Nephron progenitor cell (in vitro differentiated cells): Measurements from ENCODE around the gene ALDH1L1.

ENCODE experiments used
- DNase-seq: peaks from one replicate; pipeline ENCODE4 v3.0.0; 2021
- H3K27ac Mint-ChIP-seq: 2 replicates; pipeline ENCODE4 v1.8.0; 2021; ENCODE audit warnings: mild to moderate bottlenecking, moderate library complexity, mixed read lengths
- H3K27me3 Mint-ChIP-seq: 2 replicates; pipeline ENCODE4 v1.8.0; 2021; ENCODE audit warnings: mild to moderate bottlenecking, low read depth, mixed read lengths; ENCODE audit not compliant: poor library complexity
- H3K36me3 Mint-ChIP-seq: 2 replicates; pipeline ENCODE4 v1.8.0; 2021; ENCODE audit warnings: low read depth, mixed read lengths
- H3K4me1 Mint-ChIP-seq: 2 replicates; pipeline ENCODE4 v1.8.0; 2021; ENCODE audit warnings: mixed read lengths
- H3K4me3 Mint-ChIP-seq: 2 replicates; pipeline ENCODE4 v1.8.0; 2021; ENCODE audit warnings: mild to moderate bottlenecking, moderate library complexity, mixed read lengths
- H3K9me3 Mint-ChIP-seq: 2 replicates; pipeline ENCODE4 v1.8.0; 2021; ENCODE audit warnings: mild to moderate bottlenecking, moderate library complexity, mixed read lengths
- TF ChIP-seq, protein P1 (sequence below): fragments of 200-600 bp; sonication (generic); IDR thresholded peaks from 2 replicates; pipeline ENCODE4 v1.5.0; 2021; ENCODE audit warnings: antibody characterized with exemption

Gene ALDH1L1

DNA sequence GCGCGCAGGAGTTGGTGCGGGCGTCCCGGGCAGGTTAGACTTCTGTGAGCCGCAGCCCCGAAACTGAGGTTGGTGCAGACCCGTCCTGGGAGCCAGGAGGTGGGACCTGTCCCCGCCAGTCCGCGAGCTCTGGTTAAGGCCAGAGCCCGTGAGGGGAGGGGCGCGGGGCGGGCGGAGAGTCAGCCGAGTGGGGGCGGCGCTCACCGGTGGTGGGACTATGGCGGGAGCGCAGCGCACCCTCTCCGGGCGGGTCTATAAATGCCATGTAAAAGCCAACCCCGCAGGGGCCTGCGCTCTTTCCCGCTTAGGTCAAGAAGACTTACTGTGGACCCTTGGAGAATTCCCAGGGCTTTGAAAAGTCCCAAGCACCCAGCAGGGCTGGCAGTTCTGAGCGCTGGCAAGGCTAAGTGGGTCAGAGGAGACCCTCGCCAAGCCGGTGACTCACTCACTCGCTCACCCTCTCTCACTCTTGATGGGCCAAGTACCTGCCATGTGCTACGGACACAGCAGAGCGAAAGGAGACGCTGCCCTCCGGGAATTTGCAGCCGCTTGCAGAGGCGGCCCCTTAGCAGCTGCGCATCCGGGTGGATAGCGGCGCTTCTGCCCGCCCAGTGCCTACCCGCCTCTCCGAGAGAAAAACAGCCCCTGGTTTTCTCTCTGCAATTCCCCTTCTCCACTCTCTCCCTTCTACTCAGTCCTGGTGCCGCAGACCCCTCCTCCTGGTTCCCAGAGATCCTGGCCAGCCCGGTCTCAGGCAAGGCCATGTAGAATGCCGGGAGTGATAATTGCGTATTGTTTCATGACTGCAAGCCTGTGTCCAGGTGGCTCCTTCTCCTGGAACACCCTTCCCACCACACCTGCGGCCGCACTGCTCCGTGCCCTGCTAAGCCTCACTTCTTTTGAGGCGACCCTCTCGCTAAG lies at the start of gene ALDH1L1:
TSS of gene ALDH1L1 (minus strand) at position 110 of the 921 bp plus-strand sequence. CDS start 19,607 bp downstream, outside the sequence.
- H3K27ac Mint-ChIP-seq = peak within 1 kb of the TSS; percentile 50
- H3K4me3 Mint-ChIP-seq = peak within 1 kb of the TSS; percentile 84
- no peaks in the 10 kb centered on the region for H3K36me3 Mint-ChIP-seq

DNA sequence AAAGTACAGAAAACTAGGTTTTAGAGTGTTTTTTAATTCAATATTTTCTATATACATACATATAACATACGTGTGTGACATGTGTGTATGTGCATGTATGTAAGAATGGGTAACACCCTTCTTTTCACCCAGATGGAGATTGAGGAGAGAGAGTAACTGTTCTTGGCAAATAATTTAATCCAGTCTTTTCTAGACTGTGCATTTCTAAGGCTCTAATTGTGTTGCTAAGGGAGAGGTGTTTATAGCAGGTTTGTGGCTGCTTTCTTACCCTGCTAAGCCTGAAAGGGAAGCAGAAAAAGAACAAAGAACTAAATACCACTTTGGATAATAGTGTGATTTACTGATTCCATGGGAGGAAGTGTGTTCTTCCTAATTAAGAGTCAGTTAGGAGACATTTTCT lies 46.0 kb upstream of the ALDH1L1 start:
- Mint-ChIP-seq H3K36me3 (peaks cover 14% of the 10 kb centered on the region), H3K27me3 (peaks cover 4% of the 10 kb centered on the region), H3K4me3 (no peak overlapping the region), H3K9me3 (peaks cover 42% of the 10 kb centered on the region), H3K27ac (no peak overlapping the region), H3K4me1 (peaks cover 5% of the 10 kb centered on the region)
- DNase-seq = no peak
- TF ChIP-seq, protein P1, sequence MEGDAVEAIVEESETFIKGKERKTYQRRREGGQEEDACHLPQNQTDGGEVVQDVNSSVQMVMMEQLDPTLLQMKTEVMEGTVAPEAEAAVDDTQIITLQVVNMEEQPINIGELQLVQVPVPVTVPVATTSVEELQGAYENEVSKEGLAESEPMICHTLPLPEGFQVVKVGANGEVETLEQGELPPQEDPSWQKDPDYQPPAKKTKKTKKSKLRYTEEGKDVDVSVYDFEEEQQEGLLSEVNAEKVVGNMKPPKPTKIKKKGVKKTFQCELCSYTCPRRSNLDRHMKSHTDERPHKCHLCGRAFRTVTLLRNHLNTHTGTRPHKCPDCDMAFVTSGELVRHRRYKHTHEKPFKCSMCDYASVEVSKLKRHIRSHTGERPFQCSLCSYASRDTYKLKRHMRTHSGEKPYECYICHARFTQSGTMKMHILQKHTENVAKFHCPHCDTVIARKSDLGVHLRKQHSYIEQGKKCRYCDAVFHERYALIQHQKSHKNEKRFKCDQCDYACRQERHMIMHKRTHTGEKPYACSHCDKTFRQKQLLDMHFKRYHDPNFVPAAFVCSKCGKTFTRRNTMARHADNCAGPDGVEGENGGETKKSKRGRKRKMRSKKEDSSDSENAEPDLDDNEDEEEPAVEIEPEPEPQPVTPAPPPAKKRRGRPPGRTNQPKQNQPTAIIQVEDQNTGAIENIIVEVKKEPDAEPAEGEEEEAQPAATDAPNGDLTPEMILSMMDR = no peak

More for the DNA sequence above, at the start of gene ALDH1L1:
- DNase-seq = peak; percentile 84
- TF ChIP-seq, protein P1 = no peak
- Mint-ChIP-seq H3K4me1 (peaks cover 23% of the 10 kb centered on the region), H3K27me3 (peaks cover 50% of the 10 kb centered on the region), H3K9me3 (no peaks in the 10 kb centered on the region)

DNA sequence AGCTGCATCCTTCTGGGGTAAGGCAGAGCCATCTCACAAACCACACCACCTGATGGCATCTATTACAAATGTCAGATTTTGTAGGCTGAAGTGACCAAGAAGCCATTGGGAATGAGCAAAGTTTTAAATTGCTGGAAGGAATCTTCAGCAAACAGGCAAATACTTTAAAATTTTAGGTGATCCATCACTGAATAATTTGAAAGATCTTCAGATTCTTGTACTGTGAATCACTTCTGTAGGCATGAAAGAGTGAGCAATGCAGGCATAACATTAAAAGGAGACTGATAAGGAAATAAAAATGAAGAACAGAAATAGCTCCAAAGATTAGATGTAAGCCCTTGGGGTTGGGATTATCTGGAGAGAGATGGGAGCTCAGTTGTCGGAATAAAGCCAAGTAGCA lies 36.0 kb upstream of the ALDH1L1 start:
- Mint-ChIP-seq H3K4me3 (no peak overlapping the region), H3K27ac (no peak overlapping the region), H3K9me3 (peaks cover 32% of the 10 kb centered on the region), H3K4me1 (peaks cover 12% of the 10 kb centered on the region), H3K27me3 (peaks cover 37% of the 10 kb centered on the region), H3K36me3 (no peaks in the 10 kb centered on the region)
- DNase-seq = no peak
- TF ChIP-seq, protein P1 = no peak

DNA sequence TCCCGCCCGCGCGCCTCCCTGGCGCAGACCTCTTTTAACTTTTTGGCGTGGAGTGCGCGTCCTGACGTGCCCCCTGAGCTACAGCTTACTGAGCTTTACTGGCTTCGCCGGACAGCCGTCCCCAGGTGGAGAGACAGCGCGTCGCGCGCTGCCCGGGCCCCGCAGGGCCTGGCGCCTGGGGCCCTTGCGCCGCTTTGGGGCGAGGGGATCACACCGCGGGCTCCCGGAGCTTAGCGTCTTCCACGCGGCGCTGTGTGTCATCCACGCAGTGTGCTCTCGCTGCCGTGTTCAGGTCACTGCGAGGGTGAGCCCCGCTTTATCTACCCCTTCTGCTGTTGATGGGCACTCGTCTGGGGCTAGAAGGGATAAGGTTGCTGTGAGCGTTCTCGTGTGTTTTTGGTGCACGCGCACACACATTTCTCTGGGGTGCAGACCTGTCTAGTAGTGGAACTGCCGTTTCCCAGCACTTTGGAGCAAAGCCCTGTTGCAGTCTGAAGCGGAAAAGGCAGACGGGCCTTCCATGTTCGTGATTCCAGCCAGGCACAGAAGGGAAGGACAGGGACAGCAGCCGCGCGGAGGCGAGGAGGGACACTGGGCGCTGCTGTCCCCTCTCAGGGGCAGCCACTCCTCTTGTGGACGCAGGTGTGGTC lies 33.1 kb upstream of the ALDH1L1 start:
- no peak overlapping the region for H3K27ac Mint-ChIP-seq
- H3K27me3 Mint-ChIP-seq = peaks cover 31% of the 10 kb centered on the region
- TF ChIP-seq, protein P1 = no peak
- peaks cover 14% of the 10 kb centered on the region for H3K9me3 Mint-ChIP-seq
- no peak for DNase-seq
- peaks cover 18% of the 10 kb centered on the region for H3K4me1 Mint-ChIP-seq
- no peaks in the 10 kb centered on the region for H3K36me3 Mint-ChIP-seq
- peak overlapping the region; percentile 80 for H3K4me3 Mint-ChIP-seq

DNA sequence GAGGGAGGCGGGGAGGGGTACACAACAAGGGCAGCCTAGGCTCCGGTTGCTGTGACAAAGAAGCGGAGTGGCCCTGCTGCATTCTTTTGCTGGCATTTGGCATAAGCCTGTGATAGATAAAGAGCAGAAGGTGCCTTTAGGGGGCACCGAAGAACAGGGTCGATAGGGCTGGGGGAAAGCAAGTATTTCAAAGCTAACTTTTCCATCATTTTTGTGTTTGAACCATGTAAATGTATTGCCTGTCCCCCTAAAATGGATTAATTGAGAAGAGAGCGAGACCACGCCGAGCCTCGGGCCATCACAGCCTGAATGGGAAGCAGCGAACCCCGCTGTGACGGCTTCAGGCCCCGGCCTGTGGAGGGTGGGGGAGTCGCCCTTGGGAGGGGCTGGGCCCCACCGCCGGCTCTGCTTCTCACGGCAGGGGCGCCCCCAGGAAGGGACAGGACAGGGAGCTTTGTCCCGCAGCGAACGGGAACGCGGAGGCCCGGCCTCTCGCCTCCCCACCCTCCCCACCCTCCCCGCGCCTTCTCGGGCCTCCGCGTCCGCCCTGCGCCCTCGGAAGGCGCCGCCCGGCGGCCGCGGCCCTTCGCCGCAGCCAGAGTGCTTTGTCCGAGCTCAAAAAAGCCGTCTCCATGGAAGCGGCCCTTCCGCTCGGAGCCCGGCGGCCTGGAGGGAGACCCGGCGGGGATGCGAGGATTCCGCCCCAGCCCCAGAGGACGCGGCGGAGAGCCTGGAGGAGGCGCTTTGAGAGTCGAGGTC lies 32.4 kb upstream of the ALDH1L1 start:
- TF ChIP-seq, protein P1 = peak; percentile 40
- Mint-ChIP-seq H3K9me3 (peaks cover 12% of the 10 kb centered on the region), H3K27ac (no peak overlapping the region), H3K36me3 (no peaks in the 10 kb centered on the region), H3K4me3 (peak overlapping the region; percentile 85), H3K27me3 (peaks cover 31% of the 10 kb centered on the region), H3K4me1 (peaks cover 18% of the 10 kb centered on the region)
- peak; percentile 78 for DNase-seq
